DOHH2 (cell line): ENCODE data around the gene ACYP2.

Experiments
- CTCF ChIP-seq: fragments of 200-600 bp; sonication (generic); IDR thresholded peaks from one replicate; pipeline ENCODE4 v1.5.1; 2014; ENCODE audit warnings: antibody characterized with exemption, mild to moderate bottlenecking, low read depth, low read length; ENCODE audit not compliant: poor library complexity, severe bottlenecking
- EZH2phosphoT487 ChIP-seq: fragments of 200-600 bp; sonication (generic); IDR thresholded peaks from 2 replicates; pipeline ENCODE4 v1.6.1; 2017; ENCODE audit warnings: borderline replicate concordance, mild to moderate bottlenecking, antibody characterized with exemption, low read length, moderate library complexity, mixed read lengths

DNA sequence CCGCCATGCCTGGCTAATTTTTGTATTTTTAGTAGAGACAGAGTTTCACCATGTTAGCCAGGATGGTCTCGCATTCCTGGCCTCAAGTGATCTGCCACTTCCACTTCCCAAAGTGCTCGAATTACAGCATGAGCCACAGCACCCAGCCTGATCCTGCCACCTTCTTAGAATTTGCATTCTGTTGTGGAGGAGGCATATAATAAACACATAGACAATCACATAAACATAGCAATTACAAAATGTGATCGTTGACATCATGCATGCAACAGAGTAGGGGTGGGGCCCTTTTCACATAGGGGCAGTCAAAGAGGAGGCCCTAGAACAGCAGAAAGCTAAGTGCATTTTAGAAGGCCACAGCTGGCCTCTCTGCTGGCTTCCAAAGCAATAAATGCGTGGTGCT, 180.5 kb downstream of the ACYP2 start:
- TF ChIP-seq CTCF = no peak
- TF ChIP-seq EZH2phosphoT487 = no peak
